NCI-H146 (cell line): Measurements from ENCODE around the gene ARHGEF26.
"Not testable (repeated sequence)": the region's sequence is repeated elsewhere in the genome, so short reads cannot be mapped to it uniquely, and the experiment has no call there.

ENCODE experiments used
- DNase-seq: peaks from one replicate; lab custom pipeline; 2025; lab: John Stamatoyannopoulos, UW

Gene ARHGEF26

DNA sequence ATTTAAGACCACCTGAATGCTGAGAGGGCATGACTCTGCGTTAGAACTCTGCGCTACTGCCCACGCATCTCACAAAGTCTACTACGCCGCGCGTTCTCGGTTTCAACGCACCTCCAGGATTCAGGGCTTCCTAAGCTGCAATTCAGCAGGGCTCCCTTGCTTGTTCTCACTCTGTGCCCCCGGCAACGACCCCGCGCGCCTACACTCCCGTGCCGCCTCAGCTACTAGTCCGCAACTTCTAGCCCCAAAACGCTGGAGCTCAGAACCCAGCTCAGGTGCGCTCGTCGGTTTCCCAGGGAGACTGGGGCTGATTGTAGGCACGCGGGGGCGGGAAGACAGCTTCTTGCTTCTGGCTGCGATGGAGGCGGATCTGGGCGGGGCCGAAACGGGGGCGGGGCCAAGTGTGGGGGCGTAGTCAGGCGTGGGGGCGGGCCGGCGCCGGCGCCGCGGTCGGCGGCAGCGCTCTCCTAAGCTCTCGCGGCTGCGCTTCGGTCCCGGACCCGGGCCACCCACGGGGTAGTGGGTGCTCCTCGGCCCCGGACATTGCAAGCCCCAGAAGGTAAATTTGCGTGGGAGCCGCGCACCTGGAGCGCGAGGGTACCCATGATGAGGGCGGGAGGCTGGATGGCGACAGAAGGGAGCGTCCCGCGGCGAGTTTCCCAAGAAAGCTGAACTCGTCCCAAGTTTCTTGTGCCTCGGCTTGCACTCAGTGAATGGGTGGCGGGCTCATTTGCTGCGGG, at the start of gene ARHGEF26:
ARHGEF26 (plus strand) TSS at position 430 of the 740 bp plus-strand sequence. CDS start 603 bp downstream, outside the sequence.
- DNase-seq: peak; percentile 96

DNA sequence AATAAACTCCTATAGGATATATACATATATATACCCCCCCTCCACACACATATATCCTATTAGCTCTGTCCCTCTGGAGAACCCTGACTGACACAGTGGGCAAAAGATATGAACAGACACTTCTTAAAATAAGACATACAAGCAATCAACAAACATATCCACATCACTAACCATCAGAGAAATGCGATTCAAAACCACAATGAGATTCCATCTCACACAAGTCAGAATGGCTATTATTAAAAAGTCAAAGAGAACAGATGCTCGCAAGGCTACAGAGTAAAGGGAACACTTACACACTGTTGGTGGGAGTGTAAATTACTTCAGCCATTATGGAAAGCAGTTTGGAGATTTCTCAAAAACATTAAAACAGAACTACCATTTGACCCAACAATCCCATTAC, 46.2 kb upstream of the ARHGEF26 start:
- DNase-seq: no peak

DNA sequence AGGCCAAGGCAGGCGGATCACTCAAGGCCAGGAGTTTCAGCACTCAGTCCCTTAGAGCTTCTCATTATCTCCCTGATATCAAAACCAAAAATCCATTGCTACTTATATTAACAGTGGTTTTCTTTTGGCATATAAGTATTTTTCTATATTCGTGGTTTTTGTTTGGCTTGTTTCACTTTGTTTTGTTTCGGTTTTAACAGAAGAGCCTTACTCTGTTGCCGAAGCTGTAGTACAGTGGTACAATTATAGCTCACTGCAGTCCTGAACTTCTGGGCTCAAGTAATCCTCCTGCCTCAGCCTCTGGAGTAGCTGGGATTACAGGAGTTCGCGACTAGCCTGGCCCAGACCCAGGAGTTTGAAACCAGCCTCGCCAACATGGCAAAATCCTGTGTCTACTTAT, 42.5 kb upstream of the ARHGEF26 start:
- no peak for DNase-seq

- DNase-seq: no peak
These were observed 39.9 kb upstream of the ARHGEF26 start for GRCh38 chr3:154081305-154081704.

GRCh38 chr3:154085071-154085470, 36.1 kb upstream of the ARHGEF26 start:
- no peak for DNase-seq

DNA sequence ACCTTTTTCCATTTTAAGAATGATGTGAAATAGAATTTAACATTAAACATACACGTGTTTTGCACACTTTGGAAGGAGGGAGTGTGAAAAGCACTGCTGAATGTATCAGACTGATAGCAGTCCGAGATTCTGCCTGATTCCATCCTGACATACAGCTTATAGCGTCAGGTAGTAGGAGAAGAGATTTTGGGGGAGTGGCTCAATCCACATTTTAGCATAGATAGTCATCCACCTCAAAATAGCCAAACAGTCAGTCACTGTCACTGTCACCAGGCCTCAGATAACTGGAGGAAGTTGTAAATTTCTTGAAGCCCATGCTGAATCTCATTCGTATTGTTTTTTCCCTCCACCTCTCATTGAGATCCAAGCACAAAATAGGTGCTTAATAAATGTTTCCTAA, 35.4 kb upstream of the ARHGEF26 start:
- no peak for DNase-seq

DNA sequence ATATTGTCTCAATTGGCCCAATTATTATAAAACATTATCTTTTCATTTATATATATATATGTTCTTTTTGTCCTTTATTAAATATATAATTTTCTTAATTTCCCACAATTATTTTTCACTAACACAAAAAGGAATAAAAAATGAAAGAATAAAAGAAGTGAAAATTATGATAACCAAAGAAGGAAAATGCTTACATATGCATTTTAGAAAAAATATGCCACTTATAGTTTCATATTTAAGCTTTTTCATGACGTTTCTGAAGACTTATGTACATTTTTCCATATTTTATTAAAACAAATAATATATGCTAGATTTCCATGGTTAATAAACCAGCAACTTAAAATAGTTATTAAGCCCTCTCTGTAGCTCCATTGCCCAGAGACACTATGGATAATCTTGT, 34.9 kb upstream of the ARHGEF26 start:
- no peak for DNase-seq

DNA sequence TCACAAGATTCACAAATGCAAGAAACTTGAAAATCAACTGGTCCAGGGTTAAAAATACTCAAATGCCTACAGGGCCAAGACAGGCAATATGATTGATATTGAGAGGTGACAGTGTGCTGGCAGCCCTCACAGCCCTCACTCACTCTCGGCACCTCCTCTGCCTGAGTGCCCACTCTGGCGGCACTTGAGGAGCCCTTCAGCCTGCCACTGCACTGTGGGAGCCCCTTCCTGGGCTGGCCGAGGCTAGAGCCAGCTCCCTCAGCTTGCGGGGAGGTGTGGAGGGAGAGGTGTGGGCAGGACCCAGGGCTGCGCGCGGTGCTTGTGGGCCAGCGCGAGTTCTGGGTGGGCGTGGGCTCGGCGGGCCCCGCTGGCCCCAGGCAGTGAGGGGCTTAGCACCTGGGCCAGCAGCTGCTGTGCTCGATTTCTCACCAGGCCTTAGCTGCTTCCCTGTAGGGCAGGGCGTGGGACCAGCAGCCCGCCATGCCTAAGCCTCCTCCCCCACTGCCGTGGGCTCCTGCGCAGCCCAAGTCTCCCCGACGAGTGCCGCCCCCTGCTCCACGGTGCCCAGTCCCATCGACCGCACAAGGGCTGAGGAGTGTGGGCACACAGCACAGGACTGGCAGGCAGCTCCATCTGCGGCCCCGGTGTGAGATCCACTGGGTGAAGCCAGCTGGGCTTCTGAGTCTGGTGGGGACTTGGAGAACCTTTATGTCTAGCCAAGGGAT, 33.3 kb upstream of the ARHGEF26 start:
- DNase-seq: not testable (repeated sequence)

- no peak for DNase-seq
These were observed 31.5 kb upstream of the ARHGEF26 start for GRCh38 chr3:154089421-154090420.

DNA sequence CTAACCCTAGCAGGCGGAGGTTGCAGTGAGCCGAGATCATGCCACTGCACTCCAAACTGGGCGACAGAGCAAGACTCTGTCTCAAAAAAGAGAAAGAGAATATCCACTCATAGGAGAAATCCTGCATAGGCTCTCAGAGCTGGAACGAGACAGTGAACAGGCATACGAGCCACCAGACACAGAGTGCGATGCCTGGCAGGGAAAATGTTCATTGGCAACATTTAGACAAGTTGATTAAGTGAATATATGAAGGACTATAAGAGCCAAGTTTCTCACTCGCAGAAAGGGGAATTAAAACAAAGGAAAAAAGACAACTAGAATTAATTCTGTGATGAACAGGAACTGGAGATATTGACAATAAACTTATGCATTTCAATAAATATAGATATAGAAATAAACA, 27.1 kb upstream of the ARHGEF26 start:
- DNase-seq: no peak

GRCh38 chr3:154095832-154096421, 25.3 kb upstream of the ARHGEF26 start:
- DNase-seq: peak; percentile 8

- DNase-seq: no peak
These were observed 22.8 kb upstream of the ARHGEF26 start for GRCh38 chr3:154098376-154098775.

DNA sequence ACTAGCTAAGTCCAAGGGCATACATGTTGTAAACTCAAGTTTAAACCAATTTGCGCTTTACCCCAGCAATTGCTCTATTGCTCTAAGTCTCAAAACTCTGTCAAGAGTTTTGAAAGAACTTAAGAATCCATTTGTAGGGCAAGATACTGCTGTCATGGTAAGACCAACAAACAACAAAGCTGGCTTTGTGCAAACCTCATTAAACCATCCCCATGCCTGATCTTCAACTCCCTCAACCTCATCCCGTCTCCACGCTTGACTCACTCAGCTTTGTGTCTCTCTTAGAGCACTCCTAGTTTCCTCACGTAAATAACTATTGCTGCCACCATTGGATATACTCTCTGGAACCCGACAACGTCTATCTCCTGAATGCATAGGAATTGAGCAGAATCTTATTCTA, 20.6 kb upstream of the ARHGEF26 start:
- no peak for DNase-seq

GRCh38 chr3:154101250-154101649, 19.9 kb upstream of the ARHGEF26 start:
- DNase-seq: no peak

- peak; percentile 52 for DNase-seq
These were observed 19.0 kb upstream of the ARHGEF26 start for GRCh38 chr3:154102225-154102624.

DNA sequence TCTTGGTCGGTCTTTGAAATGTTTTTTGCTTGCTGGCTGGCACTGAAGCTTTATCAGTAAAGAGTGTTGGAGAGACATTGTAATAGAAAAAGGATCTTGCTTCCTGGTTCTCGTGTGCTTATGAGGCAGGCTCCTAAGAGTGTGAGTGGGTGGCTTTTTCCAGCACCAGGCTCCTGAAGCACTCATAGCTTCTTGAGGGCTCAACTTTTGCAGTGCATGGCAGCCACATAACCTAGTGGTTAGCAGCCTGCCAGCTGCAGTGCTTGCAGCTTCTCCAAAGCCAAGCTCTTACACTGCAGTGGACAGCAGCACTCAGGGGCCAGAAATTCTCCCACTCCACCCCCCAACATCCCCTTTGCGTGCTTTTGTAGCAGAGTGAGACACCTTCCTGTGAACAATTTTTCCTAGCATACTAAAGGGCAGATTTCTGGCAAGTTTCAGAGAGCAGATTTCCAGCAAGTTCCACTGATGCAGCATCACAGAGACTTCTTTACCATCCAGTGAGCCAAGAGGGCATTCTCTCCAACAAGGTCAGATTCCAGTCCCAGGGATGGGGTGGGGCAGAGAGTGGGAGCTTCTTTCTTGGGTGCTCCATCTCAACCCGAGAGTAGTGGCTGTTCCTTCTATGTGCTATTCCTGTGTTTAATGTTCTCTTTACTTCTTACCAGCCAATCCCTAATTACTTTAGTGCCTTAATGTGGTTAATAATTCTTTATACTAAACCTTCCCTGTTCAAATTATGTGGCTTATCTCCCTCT, 15.8 kb upstream of the ARHGEF26 start:
- DNase-seq: no peak

GRCh38 chr3:154111365-154111935, 9.7 kb upstream of the ARHGEF26 start:
- DNase-seq: no peak

- DNase-seq: peak; percentile 6
These were observed 8.9 kb upstream of the ARHGEF26 start for GRCh38 chr3:154112146-154112852.

GRCh38 chr3:154113609-154114008, 7.6 kb upstream of the ARHGEF26 start:
- peak; percentile 53 for DNase-seq

DNA sequence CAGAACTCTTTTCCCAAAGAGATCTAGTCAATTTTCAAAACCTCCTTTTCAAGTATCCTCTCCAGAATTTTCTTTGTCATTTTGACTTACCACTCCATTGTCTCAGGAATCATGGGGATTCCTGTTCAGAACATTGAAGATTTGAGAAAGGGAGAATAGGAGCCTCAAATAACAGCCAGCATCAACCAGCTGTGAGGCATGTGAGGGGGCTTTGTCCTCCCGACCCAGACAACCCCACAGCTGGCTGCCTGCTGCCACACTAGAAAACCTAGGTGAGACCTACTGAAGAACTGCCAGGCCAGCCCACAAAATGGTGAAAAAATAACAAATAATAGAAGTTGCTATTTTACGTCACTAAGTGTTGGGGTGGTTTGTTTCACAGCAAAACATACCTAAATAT, 5.9 kb upstream of the ARHGEF26 start:
- no peak for DNase-seq
